Testis (tissue), 2 donors: ENCODE results near the gene SLC35D1.

Source experiments
- POLR2A ChIP-seq: fragments of 450-650 bp; IDR thresholded peaks from one replicate; pipeline ENCODE4 v1.6.1; 2017; ENCODE audit warnings: antibody characterized with exemption, mild to moderate bottlenecking, moderate library complexity
- TF ChIP-seq, protein P1 (sequence below), 3 experiments: fragments of 450-650 bp in 2 of 3; fragments of 200-600 bp in 1 of 3; sonication (generic) in 1 of 3; IDR thresholded peaks; one replicate each; pipeline ENCODE4 v1.5.1; 2016 to 2019; ENCODE audit warnings: antibody characterized with exemption in 3 of 3, mild to moderate bottlenecking in 2 of 3, moderate library complexity in 1 of 3

- TF ChIP-seq, protein P1, sequence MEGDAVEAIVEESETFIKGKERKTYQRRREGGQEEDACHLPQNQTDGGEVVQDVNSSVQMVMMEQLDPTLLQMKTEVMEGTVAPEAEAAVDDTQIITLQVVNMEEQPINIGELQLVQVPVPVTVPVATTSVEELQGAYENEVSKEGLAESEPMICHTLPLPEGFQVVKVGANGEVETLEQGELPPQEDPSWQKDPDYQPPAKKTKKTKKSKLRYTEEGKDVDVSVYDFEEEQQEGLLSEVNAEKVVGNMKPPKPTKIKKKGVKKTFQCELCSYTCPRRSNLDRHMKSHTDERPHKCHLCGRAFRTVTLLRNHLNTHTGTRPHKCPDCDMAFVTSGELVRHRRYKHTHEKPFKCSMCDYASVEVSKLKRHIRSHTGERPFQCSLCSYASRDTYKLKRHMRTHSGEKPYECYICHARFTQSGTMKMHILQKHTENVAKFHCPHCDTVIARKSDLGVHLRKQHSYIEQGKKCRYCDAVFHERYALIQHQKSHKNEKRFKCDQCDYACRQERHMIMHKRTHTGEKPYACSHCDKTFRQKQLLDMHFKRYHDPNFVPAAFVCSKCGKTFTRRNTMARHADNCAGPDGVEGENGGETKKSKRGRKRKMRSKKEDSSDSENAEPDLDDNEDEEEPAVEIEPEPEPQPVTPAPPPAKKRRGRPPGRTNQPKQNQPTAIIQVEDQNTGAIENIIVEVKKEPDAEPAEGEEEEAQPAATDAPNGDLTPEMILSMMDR (IDR thresholded peaks at IDR 0.05) = no peak
- TF ChIP-seq POLR2A = no peak
Observed at GRCh38 chr1:67018574-67018973, 35.4 kb downstream of the SLC35D1 start.
